Measurements from ENCODE around the gene AHCYL1. TPM values are rescaled to one million over a fixed set of nuclear protein-coding genes. Genes with fewer than 3 reads are reported as not detected.

The AHCYL1 gene
- total RNA-seq, 1 experiment from 2014 or later: 44.4 TPM

DNA sequence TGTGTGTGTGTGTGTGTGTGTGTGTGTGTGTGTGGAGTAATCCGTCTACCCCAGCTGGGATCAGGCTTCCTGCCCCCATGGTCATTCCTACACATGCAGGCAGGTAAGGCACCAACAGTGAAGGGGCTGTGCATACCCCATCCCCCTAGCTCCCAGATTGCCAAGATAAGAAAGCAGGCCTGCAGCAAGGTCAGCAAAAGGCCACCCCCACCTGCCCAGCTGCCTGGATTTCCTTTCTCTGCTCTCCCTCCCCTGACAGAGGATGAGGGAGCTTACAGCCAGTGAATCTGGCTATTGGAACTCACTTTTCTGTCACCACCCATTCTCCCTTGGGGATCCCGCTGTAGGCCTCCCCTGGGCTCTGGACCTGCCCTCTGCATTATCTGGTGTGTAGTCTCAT lies 78.0 kb downstream of the AHCYL1 start:
- Histone ChIP-seq H3K36me3 (0 out of 2 replicates have a peak, but pooled peaks cover 3% of the 10 kb centered on the region), H3K4me1 (no peaks in the 10 kb centered on the region), H3K27me3 (no peaks in the 10 kb centered on the region), H3K27ac (no peak overlapping the region), H3K9me3 (replicated peaks) (no peaks in the 10 kb centered on the region), H3K4me3 (no peak overlapping the region)
- DNase-seq: no peak

DNA sequence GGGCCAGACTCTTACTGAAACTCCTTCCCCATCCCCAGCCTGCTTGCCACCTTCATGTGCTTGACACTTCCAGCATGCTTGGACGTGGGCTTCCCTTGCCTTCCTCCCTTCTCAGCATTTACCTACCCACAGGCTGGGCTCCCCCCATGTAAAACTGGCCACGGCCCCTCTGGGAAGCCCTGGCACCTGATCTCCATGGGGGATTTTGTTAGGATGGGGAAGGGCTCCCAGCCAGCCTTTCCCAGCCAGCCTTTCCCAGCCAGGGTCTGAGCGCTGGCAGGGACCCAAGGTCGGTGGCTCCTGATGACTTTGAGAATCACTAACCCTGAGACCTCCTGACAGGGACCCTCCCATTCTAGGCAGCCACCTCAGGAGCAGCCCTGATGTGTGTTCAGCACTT lies 79.2 kb downstream of the AHCYL1 start:
- no peak for DNase-seq
- Histone ChIP-seq H3K9me3 (replicated peaks) (no peaks in the 10 kb centered on the region), H3K27me3 (no peaks in the 10 kb centered on the region), H3K4me3 (no peak overlapping the region), H3K36me3 (0 out of 2 replicates have a peak, but pooled peaks cover under 1% of the 10 kb centered on the region), H3K27ac (no peak overlapping the region), H3K4me1 (no peaks in the 10 kb centered on the region)

DNA sequence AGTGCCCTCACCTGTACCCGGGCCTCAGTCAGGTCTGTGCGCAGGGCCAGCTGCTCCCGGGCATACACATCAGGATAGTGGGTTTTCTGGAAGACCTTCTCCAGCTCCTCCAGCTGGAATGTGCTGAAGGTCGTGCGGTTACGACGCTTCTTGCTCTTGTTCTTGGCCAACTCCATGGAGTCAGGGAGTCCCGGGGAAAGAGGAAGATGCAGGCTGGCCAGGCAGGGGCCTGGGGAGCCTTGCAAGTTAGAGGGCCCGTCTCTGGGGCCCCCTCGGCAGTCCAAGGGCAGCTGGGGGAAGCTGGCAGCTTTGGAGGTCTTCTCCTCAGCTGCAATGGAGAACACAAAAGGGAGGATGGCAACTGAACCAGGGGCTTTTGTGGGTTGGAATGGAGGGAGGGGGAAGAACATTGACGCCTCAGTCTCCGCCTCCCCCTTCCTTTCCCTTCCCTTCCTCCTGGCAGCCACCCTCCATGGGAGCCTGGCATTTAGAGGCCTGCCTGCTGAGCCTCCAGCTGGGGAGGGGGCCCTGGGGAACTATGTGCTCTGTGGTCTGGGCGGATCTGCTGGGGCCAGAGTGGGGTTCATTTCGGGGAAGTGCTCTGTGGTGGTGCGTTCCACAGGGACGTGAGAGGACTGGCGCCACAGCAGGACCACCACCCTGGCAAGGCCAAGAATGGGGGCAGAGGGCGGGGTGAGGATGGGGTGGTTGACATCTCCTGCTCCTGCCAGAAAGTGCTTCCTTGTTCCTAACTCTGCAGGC lies 80.2 kb downstream of the AHCYL1 start:
- H3K27ac ChIP-seq: no peak overlapping the region
- no peaks in the 10 kb centered on the region for H3K27me3 ChIP-seq
- H3K36me3 ChIP-seq: no peaks in the 10 kb centered on the region
- no peak for DNase-seq
- no peaks in the 10 kb centered on the region for H3K4me1 ChIP-seq
- no peaks in the 10 kb centered on the region for H3K9me3 ChIP-seq (replicated peaks)
- H3K4me3 ChIP-seq: no peak overlapping the region

DNA sequence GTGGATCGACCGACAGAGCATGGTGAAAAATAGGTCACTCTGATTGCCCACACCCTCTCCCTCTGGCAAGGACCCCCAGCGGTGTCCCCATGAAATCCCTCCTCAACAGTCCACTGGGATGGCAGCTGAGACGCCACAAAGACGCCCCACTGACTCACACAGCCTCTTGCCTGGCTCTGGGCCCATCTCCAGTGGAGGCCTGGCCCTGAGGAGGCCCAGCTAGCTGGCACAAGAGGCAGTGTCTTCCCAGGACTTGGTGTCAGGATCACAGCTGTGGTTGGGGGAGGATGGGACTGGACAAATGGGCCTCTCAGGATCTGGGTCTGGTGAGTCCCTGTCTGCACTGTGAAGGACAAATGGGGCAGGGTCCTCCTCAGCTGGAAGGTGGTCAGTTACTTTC lies 81.3 kb downstream of the AHCYL1 start:
- DNase-seq: no peak
- H3K9me3 ChIP-seq (replicated peaks): no peaks in the 10 kb centered on the region
- H3K36me3 ChIP-seq: no peaks in the 10 kb centered on the region
- H3K4me1 ChIP-seq: no peaks in the 10 kb centered on the region
- no peak overlapping the region for H3K4me3 ChIP-seq
- H3K27me3 ChIP-seq: no peaks in the 10 kb centered on the region
- H3K27ac ChIP-seq: no peak overlapping the region

DNA sequence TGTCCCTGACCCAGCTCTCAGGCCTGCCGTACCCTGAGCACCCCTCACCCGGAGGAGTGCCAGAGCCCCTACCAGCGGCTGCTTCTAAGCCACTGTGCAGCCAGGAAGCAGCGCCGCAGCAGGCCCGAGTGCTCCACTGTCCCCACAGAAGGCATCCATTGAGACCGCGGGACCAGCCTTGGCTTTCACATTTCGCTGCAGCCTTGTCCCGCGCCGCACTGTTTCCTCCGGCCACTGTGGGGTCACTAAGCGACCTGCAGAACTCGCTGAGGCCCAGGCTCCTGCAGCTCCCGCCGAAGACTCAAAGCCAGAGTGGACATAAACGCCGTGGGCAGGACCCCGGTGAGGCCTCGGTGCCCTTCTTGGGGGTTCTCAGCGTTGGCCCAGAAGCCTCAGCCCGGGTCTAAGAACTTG lies 82.9 kb downstream of the AHCYL1 start:
- no peak overlapping the region for H3K27ac ChIP-seq
- H3K36me3 ChIP-seq: no peaks in the 10 kb centered on the region
- no peak overlapping the region for H3K4me3 ChIP-seq
- no peaks in the 10 kb centered on the region for H3K4me1 ChIP-seq
- no peak for DNase-seq
- no peaks in the 10 kb centered on the region for H3K9me3 ChIP-seq (replicated peaks)
- 0 out of 2 replicates have a peak, but pooled peaks cover 3% of the 10 kb centered on the region for H3K27me3 ChIP-seq

DNA sequence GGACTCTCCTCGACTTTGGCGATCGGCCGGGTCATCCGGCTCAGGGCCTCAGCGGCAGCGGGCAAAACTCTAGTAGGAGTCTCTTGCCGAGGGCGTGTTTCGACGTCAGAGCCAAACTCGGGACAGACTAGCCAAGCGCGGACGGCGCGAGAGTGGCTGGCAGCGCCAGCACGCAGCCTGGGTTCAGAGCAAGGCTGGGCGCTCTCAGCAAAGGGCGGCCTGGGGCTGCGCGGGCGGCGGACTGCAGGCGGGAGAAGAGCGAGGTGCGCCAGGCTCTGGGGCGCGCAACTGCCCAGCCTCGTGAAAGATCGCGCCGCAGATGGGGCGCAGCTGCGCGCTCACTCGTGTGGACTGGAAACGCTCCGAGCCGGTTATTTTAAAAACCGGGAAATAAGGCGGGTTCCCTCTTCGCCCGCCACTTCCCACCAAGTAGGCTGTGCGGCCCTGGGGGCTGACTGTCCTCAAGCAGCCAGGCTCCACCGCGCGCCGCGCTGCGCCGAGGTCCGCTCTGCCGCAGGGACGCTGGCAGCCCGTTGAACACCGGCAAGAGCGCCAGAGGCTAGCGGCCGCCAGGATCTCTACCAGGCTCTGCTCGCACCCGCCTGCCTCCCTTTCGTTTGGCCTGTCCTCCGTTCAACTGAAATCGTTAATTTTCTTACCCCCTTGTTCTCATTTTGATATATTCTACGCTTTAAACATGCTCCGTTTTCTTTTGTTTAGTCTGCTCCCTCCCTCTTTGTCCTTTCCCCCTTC lies 83.5 kb downstream of the AHCYL1 start:
- no peaks in the 10 kb centered on the region for H3K9me3 ChIP-seq (replicated peaks)
- H3K4me1 ChIP-seq: no peaks in the 10 kb centered on the region
- H3K27me3 ChIP-seq: 0 out of 2 replicates have a peak, but pooled peaks cover 3% of the 10 kb centered on the region
- DNase-seq: no peak
- no peaks in the 10 kb centered on the region for H3K36me3 ChIP-seq
- no peak overlapping the region for H3K27ac ChIP-seq
- H3K4me3 ChIP-seq: no peak overlapping the region

DNA sequence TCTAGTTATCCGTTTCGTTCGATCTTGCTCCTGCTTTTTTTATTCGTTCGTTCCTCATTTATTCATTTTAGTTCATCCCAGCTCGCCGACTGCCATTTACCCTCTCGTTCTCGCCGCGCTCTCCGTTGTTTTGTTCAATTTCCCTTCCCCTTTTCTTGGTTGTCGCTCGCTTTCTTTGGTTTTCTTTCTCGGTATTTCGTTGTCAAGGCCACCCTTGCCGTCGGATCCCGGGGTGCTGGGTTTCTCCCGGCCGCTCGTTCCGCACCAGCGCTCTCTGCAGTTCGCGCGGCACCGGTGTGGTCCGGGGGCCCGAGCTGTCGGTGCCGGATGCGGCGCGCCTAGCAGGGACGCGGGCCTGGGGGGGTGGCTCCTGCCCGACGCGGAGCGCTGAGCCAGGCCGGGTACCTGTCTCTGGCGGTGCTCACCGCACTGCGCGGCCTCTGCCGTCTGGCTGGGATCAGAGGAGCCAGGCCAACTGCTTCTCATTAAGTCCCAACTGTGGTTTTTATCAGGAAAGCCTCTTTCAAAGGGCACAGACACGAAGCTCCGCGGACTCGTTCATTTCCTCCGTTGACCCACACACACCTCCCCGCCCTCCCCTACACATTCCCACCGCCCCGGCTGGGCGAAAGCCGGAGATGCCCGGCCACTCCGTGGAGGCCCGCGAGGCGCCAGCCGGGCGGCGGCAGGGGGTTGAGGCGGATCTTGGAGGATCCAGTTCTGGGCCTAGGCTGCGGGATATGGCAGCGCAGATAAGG lies 84.3 kb downstream of the AHCYL1 start:
- Histone ChIP-seq H3K4me3 (no peak overlapping the region), H3K27me3 (0 out of 2 replicates have a peak, but pooled peaks cover 3% of the 10 kb centered on the region), H3K36me3 (no peaks in the 10 kb centered on the region), H3K27ac (no peak overlapping the region), H3K4me1 (no peaks in the 10 kb centered on the region), H3K9me3 (replicated peaks) (no peaks in the 10 kb centered on the region)
- no peak for DNase-seq

DNA sequence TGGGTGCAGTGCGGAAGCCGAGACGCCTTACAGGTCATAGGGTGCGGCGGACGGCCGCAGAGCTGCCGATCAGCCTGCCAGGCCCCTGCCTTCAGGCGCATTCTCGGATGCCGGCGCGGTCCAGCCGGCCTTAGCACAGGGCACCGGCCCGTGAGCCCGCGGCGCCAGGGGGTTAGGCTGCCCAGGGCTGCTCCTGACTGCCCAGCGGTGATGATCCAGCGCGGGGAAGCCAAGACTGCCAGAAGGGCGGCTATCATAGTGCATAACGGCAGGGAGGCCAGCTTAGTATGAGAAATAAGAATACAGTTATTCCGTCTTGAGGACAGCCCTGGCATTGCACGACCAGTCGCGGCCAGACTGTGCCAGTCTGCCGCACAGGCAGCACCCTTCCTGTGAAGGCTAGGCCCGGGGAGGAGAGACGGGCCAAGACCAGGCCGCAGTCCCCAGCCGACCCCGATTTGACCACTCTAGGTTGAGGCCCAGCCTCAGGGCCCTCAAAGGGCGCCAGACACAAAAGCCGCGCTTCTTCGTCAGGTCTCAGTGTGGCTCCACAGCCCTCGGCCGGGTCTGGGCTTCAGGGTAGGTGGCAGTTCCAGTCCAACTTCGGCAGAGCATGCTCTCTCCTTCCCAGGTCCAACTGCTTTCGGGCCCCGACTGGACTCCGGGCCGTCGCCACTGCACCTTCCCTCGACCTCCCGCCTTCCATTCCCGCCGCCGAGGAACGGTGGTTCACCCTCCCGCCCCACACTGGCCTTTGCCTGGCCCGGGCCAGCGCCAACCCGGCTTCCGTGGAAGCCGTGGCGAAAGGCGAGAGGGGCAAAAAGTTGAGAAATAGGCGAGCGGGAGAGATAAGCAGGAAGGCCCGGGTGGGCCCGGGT lies 85.1 kb downstream of the AHCYL1 start:
- no peak overlapping the region for H3K27ac ChIP-seq
- H3K4me3 ChIP-seq: no peak overlapping the region
- no peaks in the 10 kb centered on the region for H3K4me1 ChIP-seq
- no peaks in the 10 kb centered on the region for H3K9me3 ChIP-seq (replicated peaks)
- 0 out of 2 replicates have a peak, but pooled peaks cover 3% of the 10 kb centered on the region for H3K27me3 ChIP-seq
- no peaks in the 10 kb centered on the region for H3K36me3 ChIP-seq
- no peak for DNase-seq

DNA sequence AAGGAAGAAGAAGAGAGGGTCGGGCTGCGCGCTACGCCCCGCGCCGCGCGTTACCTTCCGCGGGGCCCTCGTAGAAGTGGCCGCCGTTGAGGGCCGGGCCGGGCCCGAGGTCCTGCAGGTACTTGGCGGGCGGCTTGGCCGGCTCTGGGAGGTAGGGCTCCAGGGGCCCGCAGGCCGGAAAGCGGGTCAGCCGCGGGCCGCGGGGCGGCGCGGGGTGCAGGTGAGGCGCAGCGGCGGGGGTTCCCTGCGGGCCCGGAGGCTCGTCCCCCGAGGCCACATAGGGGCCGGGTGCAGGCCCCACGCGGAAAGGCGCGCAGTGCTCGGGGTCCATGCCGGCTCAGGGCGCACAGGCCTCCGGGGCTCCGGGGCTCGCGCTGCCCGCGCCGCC lies 85.7 kb downstream of the AHCYL1 start:
- Histone ChIP-seq H3K27me3 (0 out of 2 replicates have a peak, but pooled peaks cover 3% of the 10 kb centered on the region), H3K4me1 (no peaks in the 10 kb centered on the region), H3K4me3 (no peak overlapping the region), H3K9me3 (replicated peaks) (no peaks in the 10 kb centered on the region), H3K27ac (no peak overlapping the region), H3K36me3 (no peaks in the 10 kb centered on the region)
- no peak for DNase-seq

DNA sequence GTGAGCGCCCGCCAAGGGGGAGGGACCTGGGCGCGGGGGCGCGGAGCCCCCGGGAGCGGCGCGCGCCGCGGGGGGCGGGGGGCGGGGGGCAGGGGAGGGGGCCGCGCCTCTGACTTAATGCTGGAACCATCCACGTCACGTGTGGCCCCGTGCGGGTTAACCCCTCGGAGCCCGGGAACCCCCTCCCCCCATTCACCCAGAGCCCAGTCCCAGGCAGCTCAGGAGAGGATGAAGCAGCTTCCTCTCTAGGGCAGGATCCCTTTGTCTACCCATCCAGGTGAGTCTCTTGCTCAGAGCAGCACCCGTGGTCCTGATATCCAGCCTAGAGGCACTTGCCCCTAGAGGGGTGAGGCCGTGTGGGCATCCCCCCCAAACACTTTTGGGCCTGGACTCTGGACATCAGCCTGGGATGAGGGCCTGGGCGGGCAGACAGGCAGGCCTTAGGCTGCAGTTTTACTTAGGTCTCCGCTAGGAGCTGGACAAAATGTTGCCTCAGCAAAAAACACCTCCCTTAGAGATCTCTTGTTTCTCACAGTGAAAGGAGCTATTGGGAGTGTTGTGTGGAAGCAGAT lies 86.2 kb downstream of the AHCYL1 start, which contains the start of gene ALX3:
Gene ALX3 (minus strand): TSS at position 2 of the 572 bp plus-strand sequence. CDS start 60 bp downstream, outside the sequence.
- H3K9me3 ChIP-seq (replicated peaks): no peaks in the 10 kb centered on the region
- DNase-seq: no peak
- 0 out of 2 replicates have a peak, but pooled peaks cover 3% of the 10 kb centered on the region for H3K27me3 ChIP-seq
- no peak within 1 kb of the TSS for H3K4me3 ChIP-seq
- no peaks in the 10 kb centered on the region for H3K4me1 ChIP-seq
- H3K27ac ChIP-seq: no peak within 1 kb of the TSS
- no peaks in the 10 kb centered on the region for H3K36me3 ChIP-seq

Other genes starting within 250 kb of the AHCYL1 start
- 31.4 and 32.1 TPM in 2 replicates for gene GSTM3, start 243.7 kb upstream of the AHCYL1 start, total RNA-seq (2014; rRNA removed; shearing (Covaris generic))
- gene EPS8L3, start 220.8 kb upstream of the AHCYL1 start, total RNA-seq (2014; rRNA removed; shearing (Covaris generic)): not detected in 2 replicates
- gene CSF1, start 73.9 kb upstream of the AHCYL1 start, total RNA-seq (2014; rRNA removed; shearing (Covaris generic)): 0.58 and 0.77 TPM in 2 replicates
- 30.3 and 35.1 TPM in 2 replicates for gene STRIP1, start 49.9 kb downstream of the AHCYL1 start, total RNA-seq (2014; rRNA removed; shearing (Covaris generic))
- not detected in 2 replicates for gene ALX3, start 85.9 kb downstream of the AHCYL1 start, total RNA-seq (2014; rRNA removed; shearing (Covaris generic))
- gene UBL4B, start 127.7 kb downstream of the AHCYL1 start, total RNA-seq (2014; rRNA removed; shearing (Covaris generic)): not detected in 2 replicates
- gene SLC6A17, start 165.7 kb downstream of the AHCYL1 start, total RNA-seq (2014; rRNA removed; shearing (Covaris generic)): not detected in 2 replicates
- 0.61 and 0.99 TPM in 2 replicates for gene KCNC4, start 225.5 kb downstream of the AHCYL1 start, total RNA-seq (2014; rRNA removed; shearing (Covaris generic))

Measured in SJCRH30 (cell line).